Measurements from ENCODE around the gene POU2F1. TPM values are rescaled to one million over a fixed set of nuclear protein-coding genes. Genes with fewer than 3 reads are reported as not detected.

Gene POU2F1
- total and polyA plus RNA-seq, 3 donors from 2014 or later: 17.1 to 36.9 (median 36.0) TPM

GRCh38 chr1:167196166-167196565 is 24.5 kb upstream of the POU2F1 start:
- no peaks in the 10 kb centered on the region for H3K27me3 ChIP-seq
- no peak for DNase-seq
- H3K27ac ChIP-seq: no peak overlapping the region
- no peaks in the 10 kb centered on the region for H3K9me3 ChIP-seq
- intact Hi-C loops (cut with DNase I; ENCODE audit: low total_unique reads): no loop called here
- H3K4me3 ChIP-seq: no peak overlapping the region
- TF ChIP-seq, protein P1, sequence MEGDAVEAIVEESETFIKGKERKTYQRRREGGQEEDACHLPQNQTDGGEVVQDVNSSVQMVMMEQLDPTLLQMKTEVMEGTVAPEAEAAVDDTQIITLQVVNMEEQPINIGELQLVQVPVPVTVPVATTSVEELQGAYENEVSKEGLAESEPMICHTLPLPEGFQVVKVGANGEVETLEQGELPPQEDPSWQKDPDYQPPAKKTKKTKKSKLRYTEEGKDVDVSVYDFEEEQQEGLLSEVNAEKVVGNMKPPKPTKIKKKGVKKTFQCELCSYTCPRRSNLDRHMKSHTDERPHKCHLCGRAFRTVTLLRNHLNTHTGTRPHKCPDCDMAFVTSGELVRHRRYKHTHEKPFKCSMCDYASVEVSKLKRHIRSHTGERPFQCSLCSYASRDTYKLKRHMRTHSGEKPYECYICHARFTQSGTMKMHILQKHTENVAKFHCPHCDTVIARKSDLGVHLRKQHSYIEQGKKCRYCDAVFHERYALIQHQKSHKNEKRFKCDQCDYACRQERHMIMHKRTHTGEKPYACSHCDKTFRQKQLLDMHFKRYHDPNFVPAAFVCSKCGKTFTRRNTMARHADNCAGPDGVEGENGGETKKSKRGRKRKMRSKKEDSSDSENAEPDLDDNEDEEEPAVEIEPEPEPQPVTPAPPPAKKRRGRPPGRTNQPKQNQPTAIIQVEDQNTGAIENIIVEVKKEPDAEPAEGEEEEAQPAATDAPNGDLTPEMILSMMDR (IDR thresholded peaks at IDR 0.05): no peak
- no peak for TF ChIP-seq POLR2A (IDR thresholded peaks at IDR 0.05)
- no peaks in the 10 kb centered on the region for H3K36me3 ChIP-seq (ENCODE audit: low read depth, missing control alignments)
- no peaks in the 10 kb centered on the region for H3K4me1 ChIP-seq

DNA sequence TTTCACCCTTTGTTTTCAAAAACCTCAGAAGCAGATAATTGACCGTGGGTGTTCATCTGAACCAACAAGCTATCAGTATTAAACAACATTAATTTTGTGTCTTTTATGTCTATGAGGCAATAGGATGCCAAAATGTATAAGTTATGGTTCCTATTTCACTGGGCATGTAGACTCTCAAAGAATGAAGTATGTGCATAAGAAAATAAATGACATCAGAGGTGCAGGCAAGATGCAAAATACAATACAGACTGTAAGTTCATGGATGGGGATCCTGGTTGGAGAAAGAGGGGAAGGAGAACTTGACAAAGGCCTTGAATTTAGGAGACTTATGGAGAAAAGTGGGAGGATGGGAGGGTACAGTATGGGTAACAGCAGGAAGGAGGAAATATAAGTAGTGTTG is 23.4 kb upstream of the POU2F1 start:
- 0% methylated on average over 1 of the region's 1 CpG for WGBS, 2 donors
- no peak for TF ChIP-seq POLR2A (IDR thresholded peaks at IDR 0.05)
- TF ChIP-seq, protein P1 (IDR thresholded peaks at IDR 0.05): no peak
- intact Hi-C loops (cut with DNase I; ENCODE audit: low total_unique reads): no loop called here
- no peaks in the 10 kb centered on the region for H3K4me1 ChIP-seq
- H3K9me3 ChIP-seq: no peaks in the 10 kb centered on the region
- H3K36me3 ChIP-seq (ENCODE audit: low read depth, missing control alignments): no peaks in the 10 kb centered on the region
- no peaks in the 10 kb centered on the region for H3K27me3 ChIP-seq
- no peak overlapping the region for H3K4me3 ChIP-seq
- DNase-seq: no peak
- no peak overlapping the region for H3K27ac ChIP-seq

- no peak for TF ChIP-seq POLR2A (IDR thresholded peaks at IDR 0.05)
- TF ChIP-seq, protein P1 (IDR thresholded peaks at IDR 0.05): no peak
- 92 to 94% methylated on average over 4 of the region's 4 CpGs for WGBS, 2 donors
- no peak for DNase-seq
- Histone ChIP-seq H3K36me3 (ENCODE audit: low read depth, missing control alignments) (no peaks in the 10 kb centered on the region), H3K27ac (no peak overlapping the region), H3K4me1 (no peaks in the 10 kb centered on the region), H3K9me3 (no peaks in the 10 kb centered on the region), H3K4me3 (no peak overlapping the region), H3K27me3 (no peaks in the 10 kb centered on the region)
- intact Hi-C loops (cut with DNase I; ENCODE audit: low total_unique reads): no loop called here
Measured at GRCh38 chr1:167197692-167198091, 23.0 kb upstream of the POU2F1 start.

DNA sequence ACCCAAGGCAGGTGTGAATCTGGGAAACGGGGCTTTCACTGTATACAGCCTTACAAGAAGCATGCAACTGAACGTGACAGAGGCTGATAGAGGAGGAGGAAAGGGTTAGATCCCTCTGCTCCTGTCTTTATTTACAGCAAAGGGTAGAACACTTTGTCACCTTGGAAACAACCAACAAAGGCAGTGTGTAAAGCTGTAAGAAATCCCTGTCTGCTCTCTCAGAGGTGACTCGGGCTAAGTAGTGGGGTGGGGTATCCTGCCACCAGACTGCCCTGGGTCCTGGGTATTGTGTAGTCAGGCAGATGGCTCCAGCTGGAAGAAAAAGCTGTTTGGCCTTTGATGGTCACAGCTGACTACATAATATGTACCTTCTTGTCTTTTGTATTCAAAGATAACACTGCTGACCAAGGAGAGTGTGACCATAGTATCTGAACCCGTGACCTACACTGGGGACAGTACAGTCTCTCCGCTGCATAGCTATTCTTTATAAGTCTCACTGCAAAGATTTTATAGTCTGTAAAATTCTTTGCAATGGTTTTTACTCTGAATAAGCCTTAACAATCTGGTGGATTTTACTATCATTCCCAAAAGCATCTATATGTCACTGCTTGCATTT is 22.1 kb upstream of the POU2F1 start:
- Histone ChIP-seq H3K27me3 (no peaks in the 10 kb centered on the region), H3K9me3 (no peaks in the 10 kb centered on the region), H3K4me1 (no peaks in the 10 kb centered on the region), H3K4me3 (no peak overlapping the region), H3K27ac (no peak overlapping the region), H3K36me3 (ENCODE audit: low read depth, missing control alignments) (no peaks in the 10 kb centered on the region)
- DNase-seq: no peak
- intact Hi-C loops (cut with DNase I; ENCODE audit: low total_unique reads): no loop called here
- TF ChIP-seq POLR2A (IDR thresholded peaks at IDR 0.05): no peak
- TF ChIP-seq, protein P1 (IDR thresholded peaks at IDR 0.05): no peak
- WGBS, 2 donors: 48 to 78% methylated on average over 5 of the region's 5 CpGs

DNA sequence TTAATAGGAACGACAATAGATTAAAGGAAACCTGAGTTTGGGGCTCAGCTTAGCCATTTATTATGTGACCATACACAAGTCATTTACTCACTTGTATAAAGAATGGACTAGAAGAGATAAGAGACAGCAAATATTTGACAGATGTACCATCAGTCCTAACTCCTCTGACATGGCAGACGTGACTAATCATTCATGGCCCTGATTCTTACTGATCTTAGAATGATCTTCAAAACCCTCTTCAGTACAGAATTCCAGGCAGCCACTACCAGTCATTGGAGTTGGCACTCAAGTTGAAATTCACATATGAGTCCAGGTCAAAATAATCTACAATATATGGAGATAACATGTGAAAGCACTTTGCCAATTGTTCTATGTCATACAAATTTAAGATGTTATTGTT is 21.0 kb upstream of the POU2F1 start:
- H3K4me3 ChIP-seq: no peak overlapping the region
- intact Hi-C loops (cut with DNase I; ENCODE audit: low total_unique reads): no loop called here
- 83 to 87% methylated on average over 2 of the region's 2 CpGs for WGBS, 2 donors
- DNase-seq: no peak
- H3K36me3 ChIP-seq (ENCODE audit: low read depth, missing control alignments): no peaks in the 10 kb centered on the region
- H3K9me3 ChIP-seq: no peaks in the 10 kb centered on the region
- no peak for TF ChIP-seq POLR2A (IDR thresholded peaks at IDR 0.05)
- TF ChIP-seq, protein P1 (IDR thresholded peaks at IDR 0.05): no peak
- H3K27ac ChIP-seq: no peak overlapping the region
- no peaks in the 10 kb centered on the region for H3K27me3 ChIP-seq
- no peaks in the 10 kb centered on the region for H3K4me1 ChIP-seq
